IPS DF 4.7 (cell line): ENCODE measurements around the gene TTC36.
"Not testable (repeated sequence)": the region's sequence is repeated elsewhere in the genome, so short reads cannot be mapped to it uniquely, and the experiment has no call there.

ENCODE experiments used
- DNase-seq: peaks from one replicate; pipeline ENCODE4 v3.0.0-alpha.2; 2013; ENCODE audit warnings: low spot score; ENCODE audit errors: extremely low read depth

The TTC36 gene, protein sequence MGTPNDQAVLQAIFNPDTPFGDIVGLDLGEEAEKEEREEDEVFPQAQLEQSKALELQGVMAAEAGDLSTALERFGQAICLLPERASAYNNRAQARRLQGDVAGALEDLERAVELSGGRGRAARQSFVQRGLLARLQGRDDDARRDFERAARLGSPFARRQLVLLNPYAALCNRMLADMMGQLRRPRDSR

DNA sequence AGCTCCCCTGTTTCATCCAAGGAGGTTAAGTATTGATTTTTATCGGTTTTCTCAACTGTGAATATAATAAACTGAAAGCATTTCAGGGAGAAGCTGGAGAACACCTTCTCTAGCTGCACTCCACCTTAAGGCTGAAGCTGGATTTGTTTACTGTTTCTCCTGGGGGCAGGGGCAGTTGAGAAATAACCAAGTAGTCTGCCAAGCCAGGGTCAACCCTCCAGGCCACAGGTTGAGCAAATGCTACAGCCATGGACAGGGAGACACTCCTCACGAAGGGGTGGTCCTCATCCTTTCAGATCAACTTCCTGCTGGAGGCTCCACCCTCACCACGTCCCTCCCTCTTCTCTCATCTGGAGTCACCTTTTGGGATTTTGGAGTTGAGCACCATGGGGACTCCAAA, at the start of gene TTC36:
TSS of gene TTC36 (plus strand) at position 366 of the 400 bp plus-strand sequence. CDS start at position 387, 21 bp downstream.
- DNase-seq: no peak

- not testable (repeated sequence) for DNase-seq
These were observed 46.0 kb upstream of the TTC36 start for GRCh38 chr11:118481238-118481637.

- no peak for DNase-seq
These were observed 42.9 kb upstream of the TTC36 start for GRCh38 chr11:118484405-118484804.

DNA sequence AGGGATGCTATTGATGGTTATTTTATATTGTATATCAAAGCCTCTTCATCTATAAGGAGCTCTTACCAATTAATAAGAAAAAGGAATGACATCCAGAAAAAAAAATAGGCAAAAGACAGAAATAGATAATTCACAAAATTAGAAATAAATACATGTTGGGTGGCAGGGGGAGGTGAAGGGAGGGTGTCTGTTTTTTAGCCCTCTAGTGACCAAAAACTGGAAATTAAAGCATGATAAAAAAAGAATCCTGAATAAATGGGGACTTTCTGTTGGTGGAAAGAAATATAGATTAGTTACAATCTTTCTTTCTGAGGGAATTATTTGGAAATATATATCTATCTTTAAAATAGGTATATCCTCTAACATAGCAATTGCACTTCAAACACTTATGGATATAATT, 42.0 kb upstream of the TTC36 start:
- DNase-seq: no peak

DNA sequence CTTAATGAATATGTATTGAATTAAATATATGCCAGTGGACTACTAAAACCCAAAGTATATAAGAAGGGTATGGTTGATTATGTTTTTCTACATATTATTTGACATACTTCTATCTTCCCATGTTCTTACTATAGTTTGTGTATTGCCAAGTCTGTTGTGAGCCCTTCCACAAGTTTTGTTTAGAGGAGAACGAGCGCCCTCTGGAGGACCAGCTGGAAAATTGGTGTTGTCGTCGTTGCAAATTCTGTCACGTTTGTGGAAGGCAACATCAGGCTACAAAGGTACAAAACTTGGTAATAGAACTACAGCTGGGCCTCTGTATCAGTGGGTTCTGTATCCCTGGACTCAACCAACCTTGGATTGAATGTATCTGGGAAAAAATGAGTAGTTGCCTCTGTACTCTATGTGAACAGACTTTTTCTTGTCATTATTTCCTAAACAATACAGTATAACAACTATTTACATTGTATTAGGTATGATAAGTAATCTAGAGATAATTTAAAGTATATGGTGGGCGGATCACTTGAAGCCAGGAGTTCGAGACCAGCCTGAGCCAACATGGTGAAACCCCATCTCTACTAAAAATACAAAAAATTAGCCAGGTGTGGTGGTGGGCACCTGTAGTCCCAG, 38.7 kb upstream of the TTC36 start:
- DNase-seq: peak; percentile 56

- no peak for DNase-seq
These were observed 36.2 kb upstream of the TTC36 start for GRCh38 chr11:118491041-118491440.

DNA sequence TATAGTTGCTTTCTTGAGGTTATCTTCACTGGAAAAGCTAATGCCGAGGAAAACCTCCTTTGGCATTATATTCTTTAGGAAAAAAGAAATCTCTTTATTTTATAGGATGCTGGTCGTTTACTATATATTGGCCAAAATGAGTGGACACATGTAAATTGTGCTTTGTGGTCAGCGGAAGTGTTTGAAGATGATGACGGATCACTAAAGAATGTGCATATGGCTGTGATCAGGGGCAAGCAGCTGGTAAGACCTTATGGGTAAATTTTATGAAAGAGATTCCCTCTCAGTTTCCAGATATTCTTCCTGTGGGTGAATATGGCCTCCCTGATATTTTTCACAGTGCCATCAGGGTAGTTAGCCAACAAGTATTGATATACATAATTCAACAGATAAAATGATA, 29.4 kb upstream of the TTC36 start:
- DNase-seq: no peak

GRCh38 chr11:118503216-118503615, 24.1 kb upstream of the TTC36 start:
- no peak for DNase-seq

DNA sequence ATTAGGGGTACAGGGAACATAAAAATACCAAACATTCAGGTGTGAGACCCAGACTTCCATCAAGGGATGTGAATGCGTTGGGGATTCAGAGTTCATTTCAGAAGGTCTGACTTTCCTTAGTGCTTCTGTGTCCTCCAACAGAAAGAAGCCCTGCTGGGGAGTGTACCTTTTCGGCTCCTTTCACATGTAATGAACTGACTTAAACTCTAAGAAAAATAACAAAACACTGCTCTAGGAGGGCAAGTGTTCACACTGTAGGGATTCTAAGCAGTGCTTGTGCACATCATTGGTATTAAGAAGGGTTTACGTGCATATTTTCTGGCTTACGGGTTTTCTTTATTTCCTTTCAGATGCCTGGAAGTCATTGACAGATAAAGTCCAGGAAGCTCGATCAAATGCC, 15.7 kb upstream of the TTC36 start:
- no peak for DNase-seq

DNA sequence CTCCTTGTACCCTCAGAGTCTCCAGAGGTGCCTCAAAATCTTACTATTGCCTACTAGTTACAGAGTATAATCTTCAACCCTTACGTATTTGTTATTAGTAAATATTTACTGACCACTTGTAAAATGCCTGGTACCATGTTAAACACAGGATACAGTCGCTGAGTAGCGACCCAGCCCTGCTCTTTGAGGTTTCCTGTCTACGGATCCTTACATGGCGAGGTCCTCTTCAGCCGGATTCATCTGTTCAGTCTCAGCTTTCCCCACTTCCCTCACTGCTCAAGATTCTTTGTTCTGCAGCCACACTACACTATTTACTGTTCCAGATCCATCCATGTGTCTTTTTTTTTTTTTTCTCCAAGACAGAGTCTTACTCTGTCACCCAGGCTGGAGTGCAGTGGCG, 13.2 kb upstream of the TTC36 start:
- DNase-seq: no peak

DNA sequence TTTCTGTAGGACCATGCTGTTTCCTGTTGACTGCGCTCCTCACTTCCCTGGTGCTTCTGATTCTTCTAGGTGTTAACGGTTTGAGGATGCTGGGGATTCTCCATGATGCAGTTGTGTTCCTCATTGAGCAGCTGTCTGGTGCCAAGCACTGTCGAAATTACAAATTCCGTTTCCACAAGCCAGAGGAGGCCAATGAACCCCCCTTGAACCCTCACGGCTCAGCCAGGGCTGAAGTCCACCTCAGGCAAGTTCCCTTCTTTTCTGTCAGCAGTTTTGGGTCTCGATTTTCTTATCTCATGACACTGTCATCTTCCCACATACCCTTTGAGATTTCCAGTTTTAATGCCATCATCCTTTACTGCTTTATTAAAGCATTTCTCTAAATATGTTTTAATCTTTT, 7.7 kb upstream of the TTC36 start:
- no peak for DNase-seq

GRCh38 chr11:118521892-118522311, 5.4 kb upstream of the TTC36 start:
- DNase-seq: no peak

- no peak for DNase-seq
These were observed 4.7 kb upstream of the TTC36 start for GRCh38 chr11:118522571-118523072.

DNA sequence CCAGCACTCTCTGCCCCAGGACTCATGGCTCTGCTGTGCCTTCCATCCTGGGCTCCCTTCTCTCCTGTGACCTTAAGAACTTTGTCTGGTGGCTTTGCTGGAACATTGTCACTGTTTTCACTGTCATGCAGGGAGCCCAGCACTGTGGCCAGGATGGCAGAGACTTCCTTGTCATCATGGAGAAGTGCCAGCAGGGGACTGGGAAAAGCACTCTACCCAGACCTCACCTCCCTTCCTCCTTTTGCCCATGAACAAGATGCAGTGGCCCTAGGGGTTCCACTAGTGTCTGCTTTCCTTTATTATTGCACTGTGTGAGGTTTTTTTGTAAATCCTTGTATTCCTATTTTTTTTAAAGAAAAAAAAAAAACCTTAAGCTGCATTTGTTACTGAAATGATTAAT, 2.9 kb upstream of the TTC36 start:
- DNase-seq: no peak

DNA sequence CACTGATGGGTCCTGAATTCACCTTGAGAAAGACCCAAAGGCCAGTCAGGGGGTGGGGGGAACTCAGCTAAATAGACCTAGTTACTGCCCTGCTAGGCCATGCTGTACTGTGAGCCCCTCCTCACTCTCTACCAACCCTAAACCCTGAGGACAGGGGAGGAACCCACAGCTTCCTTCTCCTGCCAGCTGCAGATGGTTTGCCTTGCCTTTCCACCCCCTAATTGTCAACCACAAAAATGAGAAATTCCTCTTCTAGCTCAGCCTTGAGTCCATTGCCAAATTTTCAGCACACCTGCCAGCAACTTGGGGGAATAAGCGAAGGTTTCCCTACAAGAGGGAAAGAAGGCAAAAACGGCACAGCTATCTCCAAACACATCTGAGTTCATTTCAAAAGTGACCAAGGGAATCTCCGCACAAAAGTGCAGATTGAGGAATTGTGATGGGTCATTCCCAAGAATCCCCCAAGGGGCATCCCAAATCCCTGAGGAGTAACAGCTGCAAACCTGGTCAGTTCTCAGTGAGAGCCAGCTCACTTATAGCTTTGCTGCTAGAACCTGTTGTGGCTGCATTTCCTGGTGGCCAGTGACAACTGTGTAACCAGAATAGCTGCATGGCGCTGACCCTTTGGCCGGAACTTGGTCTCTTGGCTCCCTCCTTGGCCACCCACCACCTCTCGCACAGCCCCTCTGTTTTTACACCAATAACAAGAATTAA, 2.4 kb upstream of the TTC36 start:
- no peak for DNase-seq

DNA sequence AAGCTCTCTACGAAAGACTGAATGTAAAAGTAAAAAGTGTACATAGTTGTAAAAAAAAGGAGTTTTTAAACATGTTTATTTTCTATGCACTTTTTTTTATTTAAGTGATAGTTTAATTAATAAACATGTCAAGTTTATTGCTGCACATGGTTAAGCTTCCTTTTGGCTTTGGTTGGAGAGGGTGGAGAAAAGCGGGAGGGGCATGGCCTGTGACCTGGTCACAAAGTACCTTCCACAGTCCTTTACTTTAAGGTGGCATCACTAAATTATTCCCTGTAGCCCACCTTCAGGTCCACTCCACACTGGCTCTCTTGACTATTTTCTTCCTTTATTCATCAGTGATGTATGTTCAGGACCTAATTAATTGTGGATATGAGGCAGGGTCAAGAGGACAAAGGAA, 586 bp upstream of the TTC36 start:
- DNase-seq: no peak

GRCh38 chr11:118528511-118528910, 1.2 kb downstream of the TTC36 start:
- DNase-seq: no peak

GRCh38 chr11:118529584-118530175, 2.4 kb downstream of the TTC36 start:
- DNase-seq: no peak

GRCh38 chr11:118530180-118530682, 3.0 kb downstream of the TTC36 start:
- no peak for DNase-seq

GRCh38 chr11:118530683-118531596, 3.7 kb downstream of the TTC36 start, which contains the start of gene TMEM25:
Gene TMEM25 (plus strand): TSS chr11:118531192. CDS start chr11:118531802, 610 bp downstream.
- DNase-seq: no peak

DNA sequence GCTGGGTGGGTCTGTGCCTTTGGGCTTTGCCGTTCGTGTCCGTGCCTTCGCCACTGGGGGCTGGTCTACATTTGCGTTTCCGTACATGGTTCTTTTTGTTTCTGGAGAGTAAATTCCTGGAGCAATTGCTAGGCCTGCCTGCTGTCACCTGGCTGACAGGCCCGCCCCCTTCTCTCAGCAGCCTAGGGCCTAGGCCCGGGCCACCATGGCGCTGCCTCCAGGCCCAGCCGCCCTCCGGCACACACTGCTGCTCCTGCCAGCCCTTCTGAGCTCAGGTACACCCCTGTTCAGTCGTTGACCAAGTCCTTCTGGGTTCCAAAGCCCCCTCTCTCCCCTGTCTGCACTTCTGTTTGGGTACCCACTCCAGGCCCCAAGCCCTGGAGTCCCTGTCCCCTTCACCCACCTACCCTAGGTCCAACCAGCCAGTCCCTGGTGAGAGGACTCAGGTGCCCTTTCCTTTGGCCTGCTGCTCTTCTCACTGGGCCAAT, 4.4 kb downstream of the TTC36 start:
- DNase-seq: no peak
